Endothelial cell of umbilical vein (primary cell): ENCODE results near the gene THAP11.

ENCODE experiments used
- EZH2 ChIP-seq: IDR thresholded peaks from 2 replicates; pipeline ENCODE4 v1.6.1; 2012; ENCODE audit warnings: borderline replicate concordance, low read depth, mild to moderate bottlenecking, moderate library complexity, low read length, inconsistent platforms; ENCODE audit not compliant: severe bottlenecking
- POLR2A ChIP-seq: IDR thresholded peaks from 2 replicates; pipeline ENCODE4 v1.6.1; 2012; ENCODE audit warnings: low read depth, mild to moderate bottlenecking, control low read depth, low read length
- POLR2AphosphoS5 ChIP-seq: IDR thresholded peaks from 2 replicates; pipeline ENCODE4 v1.6.1; 2012; ENCODE audit warnings: low read depth, mild to moderate bottlenecking, control low read depth, low read length, moderate library complexity; ENCODE audit not compliant: insufficient read depth
- TF ChIP-seq, protein P1 (sequence below), 2 donors: IDR thresholded peaks; 1 replicate in 1 of 2; 2 replicates in 1 of 2; pipeline ENCODE4 v1.5.1; 2011; ENCODE audit warnings: low read length in 2 of 2, mild to moderate bottlenecking in 2 of 2, moderate library complexity in 2 of 2, control low read depth in 1 of 2, inconsistent platforms in 1 of 2, low read depth in 1 of 2; ENCODE audit not compliant: insufficient read depth in 1 of 2; ENCODE audit errors: extremely low read depth in 1 of 2
- TF ChIP-seq, protein P2 (sequence below): IDR thresholded peaks from 2 replicates; pipeline ENCODE4 v1.6.1; 2011; ENCODE audit not compliant: insufficient read depth, insufficient read length

GRCh38 chr16:67807148-67807682 is 34.9 kb upstream of the THAP11 start:
- no peak for TF ChIP-seq POLR2A
- TF ChIP-seq, protein P1, sequence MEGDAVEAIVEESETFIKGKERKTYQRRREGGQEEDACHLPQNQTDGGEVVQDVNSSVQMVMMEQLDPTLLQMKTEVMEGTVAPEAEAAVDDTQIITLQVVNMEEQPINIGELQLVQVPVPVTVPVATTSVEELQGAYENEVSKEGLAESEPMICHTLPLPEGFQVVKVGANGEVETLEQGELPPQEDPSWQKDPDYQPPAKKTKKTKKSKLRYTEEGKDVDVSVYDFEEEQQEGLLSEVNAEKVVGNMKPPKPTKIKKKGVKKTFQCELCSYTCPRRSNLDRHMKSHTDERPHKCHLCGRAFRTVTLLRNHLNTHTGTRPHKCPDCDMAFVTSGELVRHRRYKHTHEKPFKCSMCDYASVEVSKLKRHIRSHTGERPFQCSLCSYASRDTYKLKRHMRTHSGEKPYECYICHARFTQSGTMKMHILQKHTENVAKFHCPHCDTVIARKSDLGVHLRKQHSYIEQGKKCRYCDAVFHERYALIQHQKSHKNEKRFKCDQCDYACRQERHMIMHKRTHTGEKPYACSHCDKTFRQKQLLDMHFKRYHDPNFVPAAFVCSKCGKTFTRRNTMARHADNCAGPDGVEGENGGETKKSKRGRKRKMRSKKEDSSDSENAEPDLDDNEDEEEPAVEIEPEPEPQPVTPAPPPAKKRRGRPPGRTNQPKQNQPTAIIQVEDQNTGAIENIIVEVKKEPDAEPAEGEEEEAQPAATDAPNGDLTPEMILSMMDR (IDR thresholded peaks at IDR 0.05; ENCODE audit: extremely low read depth in 1 of 2, insufficient read depth in 1 of 2, low read depth in 1 of 2, low read length in 2 of 2): no peak
- no peak for TF ChIP-seq POLR2AphosphoS5
- no peak for TF ChIP-seq EZH2
- TF ChIP-seq, protein P2, sequence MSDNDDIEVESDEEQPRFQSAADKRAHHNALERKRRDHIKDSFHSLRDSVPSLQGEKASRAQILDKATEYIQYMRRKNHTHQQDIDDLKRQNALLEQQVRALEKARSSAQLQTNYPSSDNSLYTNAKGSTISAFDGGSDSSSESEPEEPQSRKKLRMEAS: no peak
